PC-3 (cell line): Measurements from ENCODE around the gene BCAS3.

Source experiments
- CTCF ChIP-seq: fragments of 300-600 bp; sonication (generic); conservative IDR thresholded peaks from 2 replicates; pipeline ENCODE4 v1.5.1; 2017; ENCODE audit warnings: antibody characterized with exemption, low read depth, mild to moderate bottlenecking, low read length
- EZH2 ChIP-seq: fragments of 300-600 bp; sonication (generic); IDR thresholded peaks from one replicate; pipeline ENCODE4 v1.6.1; 2017; ENCODE audit warnings: antibody characterized with exemption, mild to moderate bottlenecking, low read length; ENCODE audit not compliant: unreplicated experiment
- EZH2phosphoT487 ChIP-seq: fragments of 300-600 bp; sonication (generic); IDR thresholded peaks from 2 replicates; pipeline ENCODE4 v1.6.1; 2018; ENCODE audit warnings: mild to moderate bottlenecking, antibody characterized with exemption, low read length, borderline replicate concordance

GRCh38 chr17:60964160-60964559, 286.5 kb downstream of the BCAS3 start:
- TF ChIP-seq CTCF (no peak), EZH2 (no peak), EZH2phosphoT487 (no peak)
